ENCODE data around the gene FMNL2.

The FMNL2 gene

GRCh38 chr2:152501666-152502065 lies 166.7 kb downstream of the FMNL2 start:
- ChIA-PET POLR2A (no interaction called here), CTCF (no interaction called here)
- no peak for DNase-seq (ENCODE audit: low read depth, low spot score)
- TF ChIP-seq CTCF (IDR thresholded peaks at IDR 0.05; ENCODE audit: insufficient read depth, low read length, missing control alignments), result no peak
- no peak overlapping the region for H3K4me3 ChIP-seq (ENCODE audit: low read depth, low read length)

DNA sequence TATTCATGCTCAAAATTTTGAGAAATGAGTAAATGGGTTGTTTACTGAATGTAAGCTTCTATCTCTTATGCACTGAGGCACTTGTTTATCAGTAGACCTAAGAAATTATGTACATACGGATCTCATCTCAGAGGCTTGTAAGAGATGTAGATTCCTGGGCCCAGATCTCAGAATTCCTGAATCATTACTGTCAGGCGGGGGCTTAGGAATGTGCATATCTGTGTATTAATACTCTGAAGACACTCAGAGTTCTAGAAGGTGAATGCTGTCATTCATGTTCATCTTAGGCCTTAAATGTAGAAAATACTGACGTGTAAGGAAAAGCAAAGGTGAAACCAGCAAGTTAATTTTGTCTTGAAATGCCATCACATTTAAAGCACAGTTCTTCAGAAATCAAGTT lies 169.6 kb downstream of the FMNL2 start:
- no peak overlapping the region for H3K4me3 ChIP-seq (ENCODE audit: low read depth, low read length)
- TF ChIP-seq CTCF (IDR thresholded peaks at IDR 0.05; ENCODE audit: insufficient read depth, low read length, missing control alignments), result no peak
- POLR2A ChIA-PET, result no interaction called here
- DNase-seq (ENCODE audit: low read depth, low spot score), result no peak
- CTCF ChIA-PET, result no interaction called here

GRCh38 chr2:152505495-152505906 lies 170.5 kb downstream of the FMNL2 start:
- POLR2A ChIA-PET, result no interaction called here
- CTCF ChIA-PET, result no interaction called here
- no peak overlapping the region for H3K4me3 ChIP-seq (ENCODE audit: low read depth, low read length)
- DNase-seq (ENCODE audit: low read depth, low spot score), result no peak
- TF ChIP-seq CTCF (IDR thresholded peaks at IDR 0.05; ENCODE audit: insufficient read depth, low read length, missing control alignments), result no peak

GRCh38 chr2:152506843-152507242 lies 171.9 kb downstream of the FMNL2 start:
- no peak for DNase-seq (ENCODE audit: low read depth, low spot score)
- TF ChIP-seq CTCF (IDR thresholded peaks at IDR 0.05; ENCODE audit: insufficient read depth, low read length, missing control alignments), result no peak
- ChIA-PET POLR2A (no interaction called here), CTCF (interaction anchor here (1.0 kb wide), 1 partner anchor 9 kb away, joined by 5 read pairs; no protein-coding TSS in a partner anchor)
- no peak overlapping the region for H3K4me3 ChIP-seq (ENCODE audit: low read depth, low read length)

GRCh38 chr2:152507907-152508306 lies 172.9 kb downstream of the FMNL2 start:
- ChIA-PET POLR2A (interaction anchor here (1.4 kb wide), 1 partner anchor 15 kb away, joined by 3 read pairs; no protein-coding TSS in a partner anchor), CTCF (no interaction called here)
- no peak overlapping the region for H3K4me3 ChIP-seq (ENCODE audit: low read depth, low read length)
- DNase-seq (ENCODE audit: low read depth, low spot score), result no peak
- TF ChIP-seq CTCF (IDR thresholded peaks at IDR 0.05; ENCODE audit: insufficient read depth, low read length, missing control alignments), result no peak

GRCh38 chr2:152508446-152508845 lies 173.5 kb downstream of the FMNL2 start:
- H3K4me3 ChIP-seq (ENCODE audit: low read depth, low read length), result no peak overlapping the region
- DNase-seq (ENCODE audit: low read depth, low spot score), result no peak
- POLR2A ChIA-PET, result interaction anchor here (1.4 kb wide), 1 partner anchor 14 kb away, joined by 3 read pairs; no protein-coding TSS in a partner anchor
- CTCF ChIA-PET, result no interaction called here
- TF ChIP-seq CTCF (IDR thresholded peaks at IDR 0.05; ENCODE audit: insufficient read depth, low read length, missing control alignments), result no peak

All from AG04449 (cell line).